EL (cell line): ENCODE measurements around the gene NT5C2.
"Not testable (repeated sequence)": the region's sequence is repeated elsewhere in the genome, so short reads cannot be mapped to it uniquely, and the experiment has no call there.

Experiments
- DNase-seq: peaks from one replicate; pipeline ENCODE4 v3.0.0-alpha.2; 2016

The NT5C2 gene

DNA sequence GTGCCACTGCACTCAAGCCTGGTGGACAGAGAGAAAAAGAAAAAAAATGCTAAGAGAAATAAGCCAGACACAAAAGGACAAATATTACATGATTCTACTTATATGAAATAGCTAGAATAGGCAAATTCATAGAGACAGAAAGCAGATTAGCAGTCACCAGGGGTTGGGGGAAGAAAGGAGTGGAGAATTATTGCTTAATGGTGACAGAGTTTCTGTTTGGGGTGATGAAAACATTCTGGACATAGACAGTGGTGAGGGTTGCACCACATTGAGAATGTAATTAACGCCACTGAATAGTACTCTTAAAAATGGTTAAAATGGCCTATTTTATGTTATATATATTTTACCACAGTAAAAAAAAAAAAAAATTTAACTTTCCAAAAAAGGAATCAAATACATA is 6.4 kb upstream of the NT5C2 start:
- no peak for DNase-seq

DNA sequence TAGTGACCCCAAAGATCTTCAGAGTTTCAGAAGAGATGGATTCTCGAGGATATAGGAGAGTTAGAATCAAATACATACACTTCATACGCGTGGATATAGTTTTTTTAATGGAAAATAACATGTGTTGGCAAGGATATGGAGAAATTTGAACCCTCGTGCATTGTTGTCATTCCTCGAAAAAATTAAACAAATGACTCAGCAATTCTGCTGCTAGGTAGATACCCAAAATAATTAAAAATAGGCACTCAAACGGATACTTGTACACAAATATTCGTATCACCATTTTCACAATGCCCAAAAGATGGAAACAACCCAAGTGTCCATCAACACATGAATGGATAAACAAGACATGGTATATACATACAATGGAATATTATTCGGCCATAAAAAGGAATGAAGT is 5.6 kb upstream of the NT5C2 start:
- DNase-seq = no peak

DNA sequence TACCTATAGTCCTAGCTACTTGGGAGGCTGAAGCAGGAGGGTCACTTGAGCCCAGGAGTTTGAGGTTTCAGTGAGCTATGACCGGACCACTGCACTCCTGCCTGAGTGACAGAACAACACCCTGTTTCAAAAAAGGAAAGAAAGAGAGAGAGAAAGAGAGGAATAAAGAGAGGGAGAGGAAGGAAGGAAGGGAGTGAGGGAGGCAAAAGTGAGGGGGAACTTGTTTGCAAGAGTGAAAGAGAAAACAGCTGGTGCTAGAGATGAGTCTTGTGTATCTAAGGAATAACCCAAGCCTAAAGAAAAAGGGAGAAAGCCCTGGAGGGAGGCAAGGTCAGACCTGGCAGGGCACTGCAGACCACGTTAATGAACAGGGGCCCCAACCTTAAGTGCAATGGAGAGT is 4.8 kb upstream of the NT5C2 start:
- no peak for DNase-seq

DNA sequence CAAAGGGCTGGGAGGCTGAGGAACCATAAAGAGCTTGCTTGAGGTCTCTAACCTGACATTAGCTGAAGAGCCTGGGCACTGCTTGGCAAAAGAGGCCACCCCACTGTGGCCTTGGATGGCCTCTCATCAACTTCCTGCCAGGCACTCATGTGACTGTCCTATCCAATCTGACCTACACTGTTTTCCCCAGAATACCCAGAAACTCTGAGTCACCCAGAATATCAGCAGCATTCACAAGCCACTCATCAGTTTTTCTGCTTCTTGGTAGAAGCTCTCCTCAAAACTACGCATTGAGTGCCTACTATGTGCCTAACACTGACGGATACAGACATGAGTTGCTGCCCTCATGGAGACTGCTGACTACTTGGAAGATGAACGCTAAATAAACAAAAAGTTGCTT is 4.1 kb upstream of the NT5C2 start:
- peak; percentile 79 for DNase-seq

DNA sequence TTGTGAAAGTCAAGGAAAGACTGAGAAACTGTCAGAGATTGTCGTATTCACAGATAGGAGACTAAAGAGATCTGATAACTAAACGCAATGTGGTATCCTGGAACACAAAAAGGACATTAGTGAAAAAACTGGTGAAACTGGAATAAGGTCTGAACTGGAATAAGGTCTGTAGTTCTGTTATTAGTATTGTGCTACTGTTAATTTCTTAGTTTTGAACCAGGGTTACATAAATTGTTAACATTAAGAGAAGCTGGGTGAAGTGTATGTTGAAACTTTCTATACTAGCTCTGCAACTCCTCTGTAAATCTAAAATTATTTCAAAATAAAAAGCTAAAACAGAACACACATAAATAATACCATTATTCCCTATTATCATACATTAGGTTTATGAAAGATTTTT is 3.4 kb upstream of the NT5C2 start:
- DNase-seq = no peak

DNA sequence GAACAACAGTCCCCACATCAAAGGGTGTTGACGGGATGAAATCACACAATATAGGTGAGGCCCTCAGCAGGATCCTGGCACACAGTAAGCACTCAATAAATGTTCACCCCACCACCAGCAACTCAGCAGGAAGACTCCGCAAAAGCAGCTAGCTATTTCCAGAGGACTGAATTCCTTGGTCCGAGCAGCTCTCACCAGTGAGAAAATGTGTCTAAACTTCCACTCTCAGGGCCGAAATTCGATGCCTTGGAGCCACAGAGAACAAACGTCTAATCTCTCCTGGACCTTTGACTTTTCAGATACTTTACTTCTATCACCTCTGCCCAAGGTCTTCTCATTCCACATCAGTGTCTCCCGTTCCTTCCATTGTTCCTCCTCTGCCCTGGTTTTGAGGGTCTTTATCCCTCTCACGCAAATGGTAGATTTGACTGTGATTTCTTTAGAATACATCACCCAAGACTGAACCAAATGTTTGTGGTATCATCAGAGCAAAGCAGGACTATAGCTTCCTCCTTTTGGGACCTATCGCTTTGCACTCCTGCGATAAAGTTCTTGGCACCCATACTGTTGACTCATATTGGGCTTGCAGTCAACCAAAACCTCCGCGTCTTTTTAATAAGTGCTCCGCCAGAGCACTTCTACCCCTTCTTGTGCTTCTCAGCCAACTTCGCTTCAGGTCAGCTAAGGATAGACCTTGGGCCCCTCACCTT is 903 bp upstream of the NT5C2 start:
- DNase-seq = no peak

DNA sequence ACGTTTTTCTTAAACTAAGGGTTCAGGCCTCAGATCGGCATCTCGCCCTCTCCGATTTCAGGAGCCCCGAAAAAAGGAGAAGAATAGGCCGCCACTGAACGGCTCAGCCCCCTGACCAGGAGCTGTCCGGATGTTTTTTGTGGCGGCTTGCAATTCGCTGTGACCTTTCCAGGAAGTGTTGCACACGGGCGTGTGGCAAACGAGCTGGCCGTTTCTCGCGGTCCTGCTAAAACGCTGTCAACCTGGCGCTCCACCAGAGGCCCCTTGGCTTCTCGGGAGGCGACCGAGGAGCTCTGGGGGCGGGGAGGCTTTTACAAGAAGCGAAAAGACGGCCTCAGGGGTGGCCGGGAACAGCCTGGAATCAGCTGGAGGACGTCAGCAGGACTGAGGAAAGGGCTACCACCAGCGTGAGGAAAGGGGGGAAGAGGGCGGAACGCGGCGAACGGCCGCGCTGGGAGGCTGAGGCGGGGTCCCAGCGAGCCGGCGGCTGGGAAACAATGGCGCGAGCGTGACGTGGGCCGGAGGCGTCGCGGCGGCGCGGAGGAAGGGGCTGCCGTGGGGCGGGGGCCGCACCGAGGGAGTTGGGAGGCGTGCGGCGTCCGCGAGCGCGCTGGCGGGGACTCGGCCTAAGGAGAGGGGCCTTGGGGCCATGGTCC is 493 bp downstream of the NT5C2 start:
- DNase-seq = peak; percentile 78

DNA sequence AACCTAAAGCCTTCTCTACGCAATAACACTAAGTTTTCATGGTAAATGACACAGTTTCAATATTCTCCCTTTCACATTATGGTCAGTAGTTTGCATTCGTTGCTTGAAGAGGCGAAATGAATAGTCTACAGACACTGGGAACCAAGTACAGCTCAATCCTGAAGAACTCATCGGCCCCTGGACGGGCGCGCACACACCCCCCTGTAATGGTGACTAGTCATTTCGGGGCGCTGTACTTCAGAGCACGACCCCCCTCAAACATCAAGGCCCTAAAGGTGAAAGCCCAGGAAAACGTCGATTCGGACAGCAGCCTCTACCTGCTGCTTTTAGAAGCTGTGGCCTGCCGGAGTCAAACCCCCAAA is 1.0 kb downstream of the NT5C2 start:
- peak; percentile 15 for DNase-seq

DNA sequence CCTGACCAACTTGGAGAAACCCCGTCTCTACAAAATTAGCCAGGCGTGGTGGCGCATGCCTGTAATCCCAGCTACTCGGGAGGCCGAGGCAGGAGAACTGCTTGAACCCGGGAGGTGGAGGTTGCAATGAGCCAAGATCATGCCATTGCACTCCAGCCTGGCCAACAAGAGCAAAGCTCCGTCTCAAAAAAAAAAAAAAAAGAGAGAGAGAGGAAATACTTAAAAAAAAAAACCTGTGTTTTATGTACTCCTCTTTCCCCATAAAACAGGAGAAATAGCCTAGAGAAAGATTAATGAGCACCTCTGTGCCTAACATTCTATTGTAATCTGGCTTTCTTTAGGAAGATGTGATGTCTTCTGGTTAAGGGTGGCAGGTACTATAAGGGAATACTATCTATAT is 1.9 kb downstream of the NT5C2 start:
- not testable (repeated sequence) for DNase-seq

DNA sequence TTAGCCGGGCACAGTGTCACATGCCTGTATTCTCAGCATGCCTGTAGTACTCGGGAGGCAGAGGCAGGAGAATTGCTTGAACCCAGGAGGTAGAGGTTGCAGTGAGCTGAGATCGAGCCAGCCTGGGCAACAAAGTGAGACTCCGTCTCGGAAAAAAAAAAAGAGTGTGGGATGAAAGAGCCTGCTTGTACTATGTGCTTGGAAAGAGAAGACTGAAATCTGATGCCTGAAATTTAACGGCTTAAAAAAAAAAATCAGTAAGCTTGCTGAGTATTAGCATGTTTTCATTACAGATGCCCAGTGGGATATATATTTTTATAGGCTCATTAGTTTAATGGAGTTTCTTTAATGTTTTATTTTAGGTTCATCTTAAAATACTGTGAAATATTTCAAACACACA is 4.2 kb downstream of the NT5C2 start:
- no peak for DNase-seq

DNA sequence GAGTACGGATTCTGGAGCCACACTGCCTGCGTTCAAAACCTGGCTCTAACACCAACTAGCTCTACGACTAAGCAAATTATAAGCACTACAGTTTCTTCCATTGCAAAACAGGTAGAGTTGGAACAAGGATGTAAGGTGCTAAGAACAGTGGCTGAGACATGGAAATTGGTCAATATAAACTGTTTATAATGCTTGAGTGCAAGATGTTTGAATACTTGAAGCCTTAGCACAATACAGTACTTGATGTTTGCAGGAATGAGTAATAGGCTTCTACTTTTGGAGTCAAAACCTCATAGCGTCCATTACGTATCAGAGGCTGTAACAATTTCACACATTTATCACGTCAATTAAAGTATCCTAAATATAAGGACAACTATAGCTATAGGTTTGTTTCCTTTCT is 6.9 kb downstream of the NT5C2 start:
- DNase-seq = no peak

DNA sequence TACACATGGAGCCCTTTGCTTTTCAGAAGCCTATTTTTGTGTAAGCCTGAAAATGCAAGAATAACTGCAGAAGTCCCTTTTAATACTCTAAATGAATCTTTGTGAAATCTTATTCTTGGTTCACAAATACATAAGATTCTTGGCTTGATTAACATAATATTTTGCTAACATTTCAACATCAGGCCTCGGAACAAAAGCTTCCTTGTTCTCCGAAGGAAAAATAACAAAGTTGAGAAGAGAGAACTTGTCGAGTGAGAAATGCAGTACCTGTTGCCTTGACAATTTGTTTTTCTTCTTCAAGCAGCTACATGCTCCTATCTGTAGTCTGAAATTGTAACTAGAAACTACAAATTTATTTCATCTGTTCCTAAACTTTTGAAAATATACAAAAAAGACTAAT is 8.5 kb downstream of the NT5C2 start:
- DNase-seq = no peak

DNA sequence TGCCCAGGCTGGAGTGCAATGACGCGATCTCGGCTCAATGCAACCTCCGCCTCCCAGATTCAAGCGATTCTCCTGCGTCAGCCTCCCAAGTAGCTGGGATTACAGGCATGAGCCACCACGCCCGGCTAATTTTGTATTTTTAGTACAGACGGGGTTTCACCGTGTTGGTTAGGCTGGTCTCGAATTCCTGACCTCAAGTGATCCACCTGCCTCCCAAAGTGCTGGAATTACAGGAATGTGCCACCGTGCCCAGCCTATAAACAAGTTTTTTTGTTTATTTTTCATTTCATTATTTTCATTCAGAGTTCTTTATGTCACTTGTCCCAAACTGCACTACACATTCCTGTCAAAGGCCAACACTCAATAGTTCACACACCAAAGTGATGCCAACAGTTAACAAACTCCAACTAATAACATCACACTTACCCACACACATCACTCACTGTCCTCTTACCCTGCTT is 9.1 kb downstream of the NT5C2 start:
- not testable (repeated sequence) for DNase-seq

DNA sequence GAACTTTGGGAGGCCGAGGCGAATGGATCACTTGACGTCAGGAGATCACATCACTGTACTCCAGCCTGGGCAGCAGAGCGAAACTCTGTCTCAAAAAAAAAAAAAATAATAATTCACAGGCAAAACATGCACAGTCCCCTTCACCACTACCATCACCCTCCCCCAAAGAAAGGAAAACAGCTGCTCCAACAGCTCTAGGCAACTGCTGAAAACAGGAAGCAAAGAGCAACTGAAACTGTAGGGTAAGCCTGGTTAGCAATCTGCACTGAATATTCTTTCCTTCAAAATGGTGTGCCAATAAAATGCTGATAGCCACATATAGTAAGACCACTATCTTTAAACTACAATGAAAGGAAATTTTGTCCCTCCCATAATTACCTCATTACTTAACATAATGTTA is 11.8 kb downstream of the NT5C2 start:
- DNase-seq = no peak

DNA sequence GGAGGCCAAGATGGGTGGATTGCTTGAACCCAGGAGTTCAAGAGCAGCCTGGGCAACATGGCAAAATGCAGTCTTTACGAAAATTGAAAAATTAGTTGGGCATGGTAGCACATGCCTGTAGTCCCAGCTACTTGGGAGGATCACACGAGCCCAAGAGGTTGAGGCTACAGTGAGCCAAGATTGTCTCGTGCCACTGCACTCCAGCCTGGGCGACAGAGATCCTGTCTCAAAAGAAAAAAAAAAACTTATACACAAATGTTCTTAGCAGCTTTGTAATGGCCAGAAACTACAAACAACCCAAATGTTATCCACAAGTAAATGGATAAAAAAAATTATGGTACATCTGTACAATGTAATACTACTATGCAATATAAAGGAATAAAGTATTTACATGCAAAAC is 12.6 kb downstream of the NT5C2 start:
- DNase-seq = no peak

DNA sequence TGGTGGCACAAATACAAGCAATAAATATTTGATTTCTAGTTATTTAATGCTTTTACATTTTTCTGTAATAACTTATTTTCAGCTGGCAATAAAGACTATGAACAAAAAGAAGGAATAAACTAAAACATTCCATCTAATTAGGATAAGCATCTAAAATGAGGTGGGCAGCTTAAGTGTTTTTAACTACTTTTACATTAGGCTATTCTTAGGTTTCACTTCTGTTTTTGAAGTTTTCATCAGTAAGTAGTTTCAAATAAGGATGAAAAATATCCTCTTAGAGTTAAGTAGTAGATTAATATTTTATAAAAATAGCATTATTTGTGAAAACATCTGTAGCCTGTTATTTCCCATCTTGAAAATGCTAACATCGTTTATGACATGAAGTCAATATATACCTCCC is 15.9 kb downstream of the NT5C2 start:
- no peak for DNase-seq

DNA sequence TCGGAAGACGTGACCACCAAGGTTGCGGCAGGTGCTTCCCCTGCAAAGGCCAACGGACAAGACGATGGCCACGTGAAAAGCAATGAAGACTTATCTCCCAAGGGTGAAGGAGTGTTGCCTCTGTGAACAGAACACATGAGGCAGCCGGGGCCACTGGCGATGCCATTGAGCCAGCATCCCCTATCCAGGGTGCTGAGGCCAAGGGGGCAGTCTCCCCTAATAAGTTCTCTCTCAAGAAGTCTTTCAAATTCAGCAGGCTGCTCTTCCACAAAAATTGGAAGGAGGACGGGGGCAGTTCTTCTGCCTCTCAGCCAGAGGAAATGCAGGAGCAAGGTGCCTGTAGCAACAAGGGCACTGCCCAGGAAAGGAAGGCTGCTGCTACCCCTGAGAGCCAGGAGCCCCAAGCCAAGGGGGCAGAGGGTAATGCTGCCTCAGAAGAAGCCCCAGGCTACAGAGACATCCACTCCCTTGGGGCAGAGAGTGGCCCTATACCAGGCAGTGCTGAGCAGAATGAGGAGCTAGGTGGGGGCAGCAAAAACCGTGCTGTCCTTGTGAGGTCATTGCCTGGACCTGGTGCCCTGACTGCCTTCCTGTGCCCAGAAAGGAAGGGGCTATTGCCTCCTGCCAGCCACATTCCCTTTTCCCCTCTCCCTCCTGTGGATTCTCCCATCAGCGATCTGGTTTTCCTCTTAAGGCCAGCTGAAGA is 17.3 kb downstream of the NT5C2 start:
- no peak for DNase-seq

DNA sequence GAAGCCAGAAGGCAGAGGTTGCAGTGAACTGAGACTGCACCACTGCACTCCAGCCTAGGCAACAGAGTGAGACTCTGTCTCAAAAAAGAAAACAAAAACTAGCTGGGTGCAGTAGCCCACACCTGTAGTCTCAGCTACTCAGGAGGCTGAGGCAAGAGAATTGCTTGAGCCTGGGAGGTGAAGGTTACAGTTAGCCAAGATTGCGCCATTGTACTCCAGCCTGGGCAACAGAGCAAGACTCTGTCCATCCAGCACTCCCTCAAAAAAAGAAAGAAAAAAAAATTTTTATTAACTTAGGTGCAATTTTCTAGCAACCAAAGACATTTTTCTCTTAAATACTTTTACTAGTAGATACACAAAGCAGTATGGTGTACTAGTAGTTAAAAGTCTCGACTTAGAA is 18.7 kb downstream of the NT5C2 start:
- not testable (repeated sequence) for DNase-seq

DNA sequence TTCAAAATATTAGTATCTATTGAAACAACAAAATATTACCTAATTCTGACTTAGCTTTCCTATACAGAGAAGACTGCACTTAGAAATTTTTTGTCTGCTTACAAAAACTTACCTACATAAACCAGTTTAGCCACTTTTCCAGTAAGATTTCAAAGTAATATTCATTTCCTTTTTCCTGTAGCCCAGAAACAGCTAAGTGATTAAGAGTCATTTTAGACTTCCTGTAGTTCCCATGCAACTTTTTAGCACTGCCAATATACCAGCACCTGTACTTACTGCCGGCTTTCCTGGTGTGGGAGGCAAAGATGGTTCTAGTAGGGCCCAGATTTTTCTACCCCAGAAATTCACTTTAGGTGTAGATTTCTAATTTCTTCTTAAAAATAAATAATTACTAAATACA is 21.8 kb downstream of the NT5C2 start:
- no peak for DNase-seq

DNA sequence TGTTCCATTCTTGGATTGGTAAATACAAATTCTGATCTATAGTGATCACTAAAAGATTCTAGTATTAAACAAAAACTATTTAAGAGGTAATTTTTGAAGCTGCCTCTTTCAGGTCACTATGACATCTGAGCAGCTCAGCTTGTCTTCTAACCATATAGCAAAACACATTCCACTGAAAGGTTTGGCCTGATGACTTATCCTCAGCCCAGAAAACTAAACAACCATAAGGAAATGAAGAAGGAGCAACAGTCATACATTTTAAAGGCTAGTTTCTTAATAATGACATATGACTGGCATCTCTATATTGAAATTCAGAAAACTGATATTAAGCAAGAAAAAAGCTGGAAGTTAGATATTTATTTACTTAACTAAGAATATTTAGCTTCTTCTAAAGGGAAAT is 24.6 kb downstream of the NT5C2 start:
- peak; percentile 76 for DNase-seq

DNA sequence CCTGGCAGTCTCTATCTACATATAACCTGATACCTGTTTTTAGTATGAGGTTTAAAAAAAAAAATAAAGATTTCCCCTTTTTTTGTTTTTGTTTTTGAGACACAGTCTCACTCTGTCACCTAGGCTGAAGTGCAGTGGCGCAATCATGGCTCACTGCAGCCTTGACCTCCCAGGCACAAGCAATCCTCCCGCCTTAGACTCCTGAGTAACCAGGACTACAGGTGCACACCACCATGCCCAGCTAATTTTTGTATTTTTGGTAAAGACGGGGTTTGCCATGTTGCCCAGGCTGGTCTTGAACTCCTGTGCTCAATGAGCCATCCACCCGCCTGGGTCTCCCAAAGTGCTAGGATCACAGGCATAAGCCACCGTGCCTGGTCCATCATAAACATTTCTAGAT is 25.5 kb downstream of the NT5C2 start:
- not testable (repeated sequence) for DNase-seq

DNA sequence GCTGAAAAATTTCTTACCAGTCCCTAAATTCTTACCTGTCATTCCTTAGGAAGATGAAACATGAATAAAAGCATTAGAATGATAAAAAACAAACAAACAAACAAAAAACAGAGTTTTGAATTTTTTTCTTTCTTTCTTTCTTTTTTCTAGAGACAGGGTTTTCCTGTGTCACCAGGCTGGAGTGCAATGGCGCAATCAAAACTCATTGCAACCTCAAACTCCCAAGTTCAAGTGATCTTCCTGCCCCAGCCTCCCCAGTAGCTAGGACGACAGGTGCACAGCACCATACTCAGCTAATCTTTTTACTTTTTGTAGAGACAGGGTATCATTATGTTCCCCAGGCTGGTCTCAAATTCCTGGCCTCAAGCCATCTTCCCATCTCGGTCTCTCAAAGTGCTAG is 26.5 kb downstream of the NT5C2 start:
- no peak for DNase-seq

DNA sequence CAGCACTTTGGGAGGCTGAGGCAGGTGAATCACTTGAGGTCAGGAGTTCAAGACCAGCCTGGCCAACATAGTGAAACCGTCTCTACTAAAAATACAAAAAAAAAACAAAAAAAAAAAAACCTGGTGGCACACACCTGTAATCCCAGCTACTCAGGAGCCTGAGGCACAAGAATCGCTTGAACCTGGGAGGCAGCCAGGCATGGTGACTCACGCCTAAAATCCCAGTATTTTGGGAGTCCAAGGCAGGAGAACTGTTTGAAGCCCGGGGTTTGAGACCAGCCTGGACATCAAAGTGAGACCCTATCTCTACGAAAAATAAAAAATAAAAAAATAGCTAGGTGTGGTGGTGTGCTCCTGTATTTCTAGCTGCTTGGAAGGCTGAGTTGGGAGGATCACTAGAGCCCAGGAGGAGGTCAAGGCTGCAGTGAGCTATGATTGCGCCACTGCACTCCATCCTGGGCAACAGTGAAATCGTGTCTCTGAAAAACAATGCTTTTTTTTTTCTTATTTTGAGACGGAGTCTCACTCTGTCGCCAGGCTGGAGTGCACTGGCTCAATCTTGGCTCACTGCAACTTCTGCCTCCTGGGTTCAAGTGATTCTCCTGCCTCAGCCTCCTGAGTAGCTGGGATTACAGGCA is 29.2 kb downstream of the NT5C2 start:
- not testable (repeated sequence) for DNase-seq

DNA sequence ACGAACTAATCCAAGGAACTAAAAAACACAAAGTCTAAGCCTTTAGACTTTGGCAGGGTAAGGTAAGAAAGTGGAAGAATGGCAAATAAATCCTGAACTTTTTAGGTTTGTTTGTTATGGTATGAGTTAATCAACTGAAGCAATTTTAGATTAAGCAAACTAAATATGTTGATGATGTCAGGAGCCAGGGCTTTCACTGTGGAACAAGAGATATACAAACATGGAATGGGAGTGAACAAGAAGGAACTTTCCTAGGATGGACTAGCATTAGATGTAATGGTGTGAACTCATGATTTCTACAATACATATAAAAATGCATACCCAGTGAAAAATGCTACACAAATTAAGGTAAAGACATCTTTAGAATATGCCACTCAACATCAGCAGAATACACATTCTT is 35.8 kb downstream of the NT5C2 start:
- DNase-seq = no peak
